ENCODE measurements around the gene GIPR.

The GIPR gene

GRCh38 chr19:45641274-45642105 is 26.5 kb upstream of the GIPR start:
- no peak for TF ChIP-seq CTCF (IDR thresholded peaks at IDR 0.05; ENCODE audit: borderline replicate concordance, control extremely low read depth, extremely low read depth, insufficient read depth, missing control alignments)
- in situ Hi-C loops (cut with MboI; ENCODE audit: low sequenced_read_pairs, unreplicated experiment): no loop called here
- peak; percentile 92 for DNase-seq (ENCODE audit: low spot score)

- in situ Hi-C loops (cut with MboI; ENCODE audit: low sequenced_read_pairs, unreplicated experiment): no loop called here
- DNase-seq (ENCODE audit: low spot score): peak; percentile 87
- TF ChIP-seq CTCF (IDR thresholded peaks at IDR 0.05; ENCODE audit: borderline replicate concordance, control extremely low read depth, extremely low read depth, insufficient read depth, missing control alignments): peak; percentile 99
Measured at GRCh38 chr19:45643024-45643926, 24.7 kb upstream of the GIPR start.

DNA sequence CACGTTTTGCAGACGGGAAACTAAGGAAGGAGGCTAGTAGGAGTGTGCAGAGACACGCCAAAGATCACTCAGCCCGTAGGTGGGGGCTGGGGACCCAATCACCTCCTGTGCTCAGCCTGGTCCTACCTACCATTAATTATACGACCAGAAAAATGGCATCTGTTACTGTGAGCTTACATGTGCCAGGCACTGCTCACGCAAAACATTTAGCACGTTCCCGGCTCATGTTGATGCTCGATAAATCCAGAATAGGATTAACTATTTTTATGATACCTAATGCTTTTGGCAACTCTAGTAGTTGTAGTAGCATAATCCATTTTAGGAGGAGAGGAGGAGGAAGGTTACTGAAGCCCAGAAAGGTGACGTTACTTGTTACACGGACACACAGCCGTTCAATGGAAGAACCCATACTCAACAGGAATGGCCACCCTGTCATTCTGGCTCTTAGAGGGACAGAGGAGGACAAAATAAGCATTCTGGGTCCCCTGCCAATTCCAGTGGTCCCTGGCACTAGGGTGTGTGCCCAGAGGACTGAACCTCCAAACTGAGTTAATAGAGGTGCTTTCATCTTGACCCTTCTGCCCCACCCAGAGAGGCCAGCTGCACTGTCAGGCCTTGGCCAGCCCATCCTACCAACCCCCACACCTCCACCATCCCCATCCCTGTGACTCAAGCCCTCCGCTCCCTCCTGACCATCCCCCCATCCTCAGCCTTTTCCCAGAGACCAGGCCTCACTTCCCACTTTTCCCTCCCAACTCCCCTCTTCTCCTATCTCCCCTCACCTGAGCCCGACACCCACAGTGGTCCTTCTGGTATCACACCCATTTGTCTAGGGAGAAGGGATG is 23.9 kb upstream of the GIPR start:
- no peak for TF ChIP-seq CTCF (IDR thresholded peaks at IDR 0.05; ENCODE audit: borderline replicate concordance, control extremely low read depth, extremely low read depth, insufficient read depth, missing control alignments)
- no peak for DNase-seq (ENCODE audit: low spot score)
- in situ Hi-C loops (cut with MboI; ENCODE audit: low sequenced_read_pairs, unreplicated experiment): no loop called here

GRCh38 chr19:45645068-45645630 is 22.9 kb upstream of the GIPR start:
- in situ Hi-C loops (cut with MboI; ENCODE audit: low sequenced_read_pairs, unreplicated experiment): no loop called here
- no peak for TF ChIP-seq CTCF (IDR thresholded peaks at IDR 0.05; ENCODE audit: borderline replicate concordance, control extremely low read depth, extremely low read depth, insufficient read depth, missing control alignments)
- DNase-seq (ENCODE audit: low spot score): no peak

DNA sequence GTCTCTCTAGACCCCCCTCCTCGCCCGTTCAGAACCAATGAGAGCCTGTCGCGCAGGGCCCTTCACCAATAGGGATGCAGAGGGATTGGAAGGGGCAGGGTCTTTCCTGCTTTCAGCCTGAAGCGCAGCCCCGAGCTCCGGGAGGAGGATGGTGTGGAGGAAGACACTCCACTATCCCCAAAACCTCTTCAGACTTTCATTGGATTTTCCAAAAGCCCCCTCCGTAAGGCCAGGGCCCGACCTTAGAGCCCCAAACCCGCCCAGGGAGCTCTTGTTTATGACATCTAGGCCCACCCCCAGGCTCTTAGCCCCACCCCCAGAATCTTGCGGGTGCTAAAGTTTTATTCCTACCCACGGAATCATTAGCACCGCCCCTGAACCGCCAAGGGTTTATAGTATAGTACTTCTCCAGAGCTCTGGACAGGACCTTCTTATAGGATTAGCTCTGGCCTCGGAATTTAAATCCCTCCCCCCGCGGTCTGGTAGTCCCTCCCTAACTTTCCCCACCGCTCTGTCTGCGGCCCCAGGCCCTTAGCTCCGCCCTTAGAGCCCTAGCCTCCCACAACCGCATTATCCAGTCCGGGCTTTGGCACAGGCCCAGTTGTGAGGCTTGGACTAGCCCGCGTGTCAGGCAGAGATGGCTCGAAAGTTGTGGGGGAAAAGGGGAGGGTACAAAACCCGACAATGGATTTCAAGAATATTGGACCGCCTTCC is 22.2 kb upstream of the GIPR start:
- peak; percentile 93 for DNase-seq (ENCODE audit: low spot score)
- no peak for TF ChIP-seq CTCF (IDR thresholded peaks at IDR 0.05; ENCODE audit: borderline replicate concordance, control extremely low read depth, extremely low read depth, insufficient read depth, missing control alignments)
- in situ Hi-C loops (cut with MboI; ENCODE audit: low sequenced_read_pairs, unreplicated experiment): no loop called here

Measured in GM13976 (cell line).